Measurements from ENCODE around the gene SEMA6B.

SEMA6B gene

DNA sequence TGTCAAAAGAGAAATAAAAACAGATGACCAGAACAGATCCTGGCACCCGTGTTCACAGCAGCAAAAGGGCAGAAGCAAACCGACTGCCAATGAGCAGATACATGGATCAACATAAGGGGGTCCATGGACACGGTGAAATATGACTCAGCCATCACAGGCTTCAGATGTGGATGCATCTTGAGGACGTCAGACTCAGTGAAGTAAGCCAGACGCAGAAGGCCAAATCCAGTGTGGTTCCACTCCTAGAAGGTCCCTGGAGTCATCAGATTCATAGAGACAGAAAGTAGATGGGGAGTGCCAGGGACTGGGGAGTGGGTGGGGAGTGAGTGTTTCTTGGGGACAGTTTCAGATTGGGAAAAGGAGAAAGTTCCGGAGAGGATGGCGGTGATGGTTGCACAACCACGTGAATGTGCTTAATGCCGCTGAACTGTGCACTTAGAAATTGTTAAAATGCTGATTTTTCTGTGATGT lies 28.8 kb upstream of the SEMA6B start:
- no peak for DNase-seq

DNA sequence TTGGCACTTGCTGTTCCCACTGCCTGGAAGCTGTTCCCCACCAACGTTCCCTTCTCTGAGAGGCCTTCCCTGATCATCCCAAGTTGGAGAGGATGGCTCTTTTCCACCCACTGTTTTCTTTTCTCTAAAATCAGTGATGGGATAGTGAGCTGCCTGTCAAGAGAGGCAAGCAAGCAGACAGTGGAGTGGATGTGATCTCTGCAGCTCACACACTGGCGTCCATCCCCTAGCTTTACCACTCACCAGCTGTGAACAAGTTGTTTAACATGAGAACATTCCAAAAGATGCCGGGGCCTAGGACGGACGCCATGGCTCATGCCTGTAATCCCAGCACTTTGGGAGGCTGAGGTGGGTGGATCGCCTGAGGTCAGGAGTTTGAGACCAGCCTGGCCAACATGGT lies 28.0 kb upstream of the SEMA6B start:
- no peak for DNase-seq

DNA sequence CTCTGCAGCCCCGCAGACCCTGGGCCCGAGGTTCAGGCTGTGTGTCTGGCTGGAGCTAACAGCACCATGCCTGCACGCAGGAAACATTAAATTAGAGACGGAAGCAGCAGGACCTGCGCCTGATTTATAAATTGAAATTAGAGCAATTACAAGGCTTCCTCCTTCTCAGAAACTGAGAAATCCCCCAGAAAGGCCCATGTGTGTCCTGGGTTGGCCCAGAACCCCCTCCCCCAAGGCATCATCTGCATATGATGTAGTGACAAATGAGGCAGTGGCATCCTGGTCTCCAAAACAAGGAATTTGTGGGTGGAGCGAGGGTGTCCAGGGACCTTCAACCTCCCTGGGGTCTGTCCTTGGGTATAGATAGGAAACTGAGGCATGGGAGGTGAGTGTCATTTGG lies 27.2 kb upstream of the SEMA6B start:
- DNase-seq = no peak

DNA sequence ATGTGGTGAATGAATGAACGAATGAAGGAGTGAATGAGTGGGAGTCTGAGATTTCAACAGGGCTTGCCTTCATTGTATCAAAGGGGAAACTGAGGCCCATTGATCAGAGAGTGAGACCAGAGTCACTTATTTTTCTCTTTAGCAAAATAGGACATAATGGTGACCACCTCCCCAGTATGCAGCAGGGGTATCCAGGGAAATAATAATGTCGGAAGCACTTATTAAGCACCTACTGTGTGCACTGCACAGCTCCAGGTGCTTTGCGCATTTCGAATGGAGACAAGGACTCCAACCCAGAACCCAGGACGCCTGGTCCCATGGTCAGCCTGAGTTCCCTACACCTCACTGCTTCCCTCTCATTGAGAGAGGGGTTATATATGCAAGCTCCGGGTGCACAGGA lies 26.8 kb upstream of the SEMA6B start:
- no peak for DNase-seq

DNA sequence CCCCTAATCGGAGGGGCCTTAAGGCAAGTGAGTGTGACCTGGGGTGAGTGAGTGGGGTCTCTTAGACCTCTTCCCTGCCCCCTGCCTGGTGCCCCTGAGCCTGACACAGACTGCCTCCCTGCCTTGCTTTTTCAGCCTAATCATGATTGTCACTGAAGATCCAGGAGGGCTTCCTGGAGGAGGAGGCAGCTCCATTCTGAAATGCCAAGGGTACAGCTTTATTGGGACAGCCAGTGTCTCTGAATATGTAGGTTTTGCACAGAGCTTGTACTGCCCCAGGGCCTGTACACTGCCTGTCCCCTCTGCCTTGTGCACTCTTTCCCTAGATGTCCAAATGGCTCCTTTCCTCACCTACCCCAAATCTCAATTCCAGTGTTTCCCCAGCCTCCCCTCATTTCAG lies 26.1 kb upstream of the SEMA6B start:
- no peak for DNase-seq

DNA sequence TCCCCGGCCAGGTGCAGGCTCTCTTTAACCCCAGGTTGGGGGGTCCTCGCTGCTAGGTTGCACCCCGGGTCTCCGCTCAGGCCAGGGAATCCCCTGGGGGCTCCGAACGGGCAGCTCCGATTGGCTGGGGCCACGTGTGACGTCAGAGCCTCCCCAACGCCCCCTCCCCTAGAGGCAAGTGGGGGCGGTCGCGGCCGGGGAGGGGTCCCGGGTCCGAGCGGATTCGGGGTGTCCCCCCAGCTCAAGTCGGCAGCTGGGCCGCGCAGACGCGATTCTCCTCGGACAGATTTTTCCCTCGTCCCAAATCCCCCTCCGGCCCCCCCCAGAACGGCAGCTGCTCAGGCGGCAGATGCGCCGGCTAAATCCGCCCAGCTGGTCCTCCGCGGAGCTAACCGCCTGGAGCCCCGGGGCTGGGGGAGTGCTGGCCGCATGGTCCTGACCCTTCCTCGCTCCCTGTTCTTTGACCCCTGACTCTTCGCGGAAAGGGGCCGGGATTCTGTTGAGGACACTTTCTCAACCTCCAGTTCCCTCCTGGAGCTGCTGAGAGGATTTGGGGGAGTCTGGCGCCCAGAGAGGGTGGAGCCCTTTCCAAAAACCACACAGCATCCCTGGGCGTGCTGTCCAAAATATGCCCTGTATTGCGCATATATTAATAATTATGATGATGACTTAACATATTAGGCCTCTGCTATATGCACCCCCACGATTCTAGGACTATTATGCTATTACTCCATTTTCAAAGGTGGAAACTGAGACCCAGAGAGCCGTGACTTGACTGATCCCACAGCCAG lies 25.4 kb upstream of the SEMA6B start:
- no peak for DNase-seq

DNA sequence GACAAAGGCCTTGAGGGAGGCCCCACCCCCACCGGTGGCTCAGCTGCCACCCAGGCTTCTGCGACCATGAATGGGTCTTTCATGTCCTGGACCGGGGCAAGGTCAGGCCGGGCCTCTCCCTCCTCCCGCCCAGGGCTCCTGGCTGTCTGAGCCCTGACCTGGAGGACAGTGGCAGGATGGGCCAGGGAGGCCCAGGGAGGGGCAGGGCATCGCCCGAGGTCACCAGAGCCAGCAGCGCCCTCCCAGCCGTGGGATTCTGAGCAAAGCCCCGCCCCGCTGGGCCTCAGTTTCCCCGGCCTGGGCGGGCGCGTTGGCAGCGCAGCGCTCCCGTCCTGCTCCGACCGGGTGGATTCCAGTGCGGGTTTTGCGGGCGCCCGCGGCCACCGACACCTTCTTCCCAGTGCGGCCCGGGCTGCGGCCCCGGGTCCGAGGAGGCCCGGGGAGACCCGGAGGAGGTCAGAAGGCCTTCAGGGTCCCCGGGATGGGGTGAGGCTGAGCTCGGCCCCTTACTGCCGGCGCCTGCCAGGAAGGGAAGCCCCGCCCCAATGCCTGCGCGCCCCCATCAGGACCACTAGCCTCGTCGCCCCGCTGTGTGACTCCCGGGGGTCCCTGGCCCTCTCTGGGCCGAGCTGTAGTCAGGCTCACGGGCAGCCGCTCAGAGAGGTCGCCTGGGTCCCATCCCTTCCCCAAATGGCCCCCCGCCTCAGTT lies 24.6 kb upstream of the SEMA6B start:
- DNase-seq = no peak

DNA sequence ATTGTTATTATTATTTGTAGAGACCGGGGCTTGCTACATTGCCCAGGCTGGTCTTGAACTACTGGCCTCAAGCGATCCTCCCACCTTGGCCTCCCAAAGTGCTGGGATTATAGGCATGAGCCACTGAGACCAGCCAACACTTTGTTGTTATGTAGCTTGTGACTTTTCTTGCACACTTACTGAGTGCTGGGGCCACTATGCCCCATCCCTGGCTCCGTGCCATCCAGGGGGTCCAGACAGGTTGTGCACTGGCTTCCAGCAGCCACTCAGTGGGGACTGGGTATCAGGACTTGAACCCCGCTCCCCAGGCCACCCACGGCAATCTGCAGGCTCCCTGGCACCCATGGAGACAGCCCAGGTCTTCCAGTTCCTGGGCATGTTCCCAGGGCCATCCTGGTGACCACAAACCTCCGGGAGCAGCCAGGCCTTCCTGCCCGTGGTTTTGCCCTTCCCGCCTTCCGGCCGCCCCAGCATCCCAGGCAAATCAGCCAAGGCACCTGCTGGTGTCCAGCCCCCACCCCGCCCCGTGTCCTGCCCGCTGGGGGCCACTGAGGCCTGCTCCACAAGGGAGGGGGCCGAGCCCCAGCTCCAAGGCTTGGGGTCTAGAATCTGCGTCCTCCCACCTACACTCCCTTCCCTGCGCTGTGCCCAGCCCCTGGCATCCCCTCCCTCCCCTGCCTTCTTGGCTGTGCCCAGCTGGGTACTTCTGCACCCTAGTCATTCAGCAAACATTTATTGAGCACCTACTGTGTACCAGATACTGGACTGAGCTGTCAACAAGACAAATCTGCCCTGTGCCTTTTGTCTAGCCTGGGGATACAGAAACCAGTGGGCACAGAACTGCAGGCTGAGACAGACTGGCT lies 23.7 kb upstream of the SEMA6B start:
- no peak for DNase-seq

DNA sequence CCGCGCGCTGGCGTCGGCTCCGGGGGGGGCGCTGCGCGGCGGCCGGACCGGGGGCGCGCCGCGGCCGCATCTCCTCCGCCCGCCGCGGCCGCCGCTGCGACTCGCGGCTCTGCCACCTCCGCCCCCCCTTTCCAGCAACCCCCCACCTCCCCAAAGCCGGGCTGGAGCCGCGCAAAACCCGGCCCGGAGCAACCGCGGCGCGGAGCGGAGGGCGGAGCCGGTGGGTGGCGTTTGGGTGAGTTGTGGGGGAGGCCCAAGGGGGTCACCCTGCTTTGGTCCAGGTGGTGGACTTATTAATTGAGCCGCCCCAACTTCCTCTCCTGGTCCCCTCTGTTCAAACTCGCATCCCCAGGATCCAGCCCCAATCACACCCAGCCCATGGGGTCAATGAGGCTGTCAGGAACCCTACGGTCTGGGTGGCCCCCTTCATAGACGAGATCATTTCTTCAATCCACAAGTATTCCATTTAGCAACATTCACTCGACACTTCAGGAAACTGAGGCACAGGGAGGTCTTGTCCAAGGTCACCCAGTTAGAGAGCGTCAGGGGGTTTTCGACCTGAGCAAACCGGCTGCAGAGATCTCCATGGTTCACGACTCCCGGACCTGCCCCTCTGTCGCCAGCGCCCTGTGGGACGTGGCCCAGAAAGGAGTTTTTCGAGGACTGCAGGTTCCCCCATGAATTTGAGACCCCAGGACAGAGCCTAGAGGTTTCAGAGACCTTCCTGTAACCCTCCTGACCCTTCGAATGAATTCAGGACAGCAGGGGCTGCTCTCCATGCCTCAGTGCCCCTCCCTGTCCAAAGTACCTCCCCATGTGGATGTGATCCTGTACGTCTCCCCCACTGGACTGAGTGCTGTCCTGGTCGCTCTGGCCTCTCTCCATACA lies 22.4 kb upstream of the SEMA6B start:
- no peak for DNase-seq

DNA sequence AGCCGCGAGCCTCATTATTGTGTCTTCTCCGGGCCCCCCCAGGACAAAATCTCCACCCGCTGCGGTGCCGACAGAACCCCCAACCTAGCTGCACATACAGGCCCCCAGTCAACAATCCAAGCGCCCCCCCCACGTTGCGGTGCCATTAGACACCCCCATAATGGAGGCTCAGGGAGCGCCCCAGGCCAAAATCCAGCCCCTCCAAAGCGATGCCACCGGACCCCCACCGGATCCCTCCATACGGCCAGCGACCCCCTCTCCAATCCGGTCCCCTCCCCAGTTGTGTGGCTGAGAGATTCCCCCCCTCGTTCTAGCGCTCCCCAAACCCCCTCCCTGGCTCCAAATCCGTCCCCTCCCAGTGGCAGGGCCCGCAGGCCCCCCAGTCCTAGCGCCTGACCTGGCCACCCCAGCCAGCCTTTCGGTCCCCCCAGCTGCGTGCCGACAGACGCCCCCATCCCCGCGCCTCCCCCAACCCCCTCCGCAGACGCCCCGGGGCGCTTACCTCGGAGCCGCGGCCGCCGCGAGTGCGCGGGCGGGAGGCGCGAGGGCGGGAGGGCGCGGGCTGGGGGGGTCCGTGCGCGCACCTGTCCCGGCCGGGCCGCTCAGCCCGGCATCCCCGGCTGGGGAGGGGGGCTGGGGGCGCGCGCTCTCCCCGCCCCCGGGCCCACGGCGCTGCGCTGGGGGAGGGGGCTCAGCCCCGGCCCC lies 21.6 kb upstream of the SEMA6B start:
- DNase-seq = no peak

DNA sequence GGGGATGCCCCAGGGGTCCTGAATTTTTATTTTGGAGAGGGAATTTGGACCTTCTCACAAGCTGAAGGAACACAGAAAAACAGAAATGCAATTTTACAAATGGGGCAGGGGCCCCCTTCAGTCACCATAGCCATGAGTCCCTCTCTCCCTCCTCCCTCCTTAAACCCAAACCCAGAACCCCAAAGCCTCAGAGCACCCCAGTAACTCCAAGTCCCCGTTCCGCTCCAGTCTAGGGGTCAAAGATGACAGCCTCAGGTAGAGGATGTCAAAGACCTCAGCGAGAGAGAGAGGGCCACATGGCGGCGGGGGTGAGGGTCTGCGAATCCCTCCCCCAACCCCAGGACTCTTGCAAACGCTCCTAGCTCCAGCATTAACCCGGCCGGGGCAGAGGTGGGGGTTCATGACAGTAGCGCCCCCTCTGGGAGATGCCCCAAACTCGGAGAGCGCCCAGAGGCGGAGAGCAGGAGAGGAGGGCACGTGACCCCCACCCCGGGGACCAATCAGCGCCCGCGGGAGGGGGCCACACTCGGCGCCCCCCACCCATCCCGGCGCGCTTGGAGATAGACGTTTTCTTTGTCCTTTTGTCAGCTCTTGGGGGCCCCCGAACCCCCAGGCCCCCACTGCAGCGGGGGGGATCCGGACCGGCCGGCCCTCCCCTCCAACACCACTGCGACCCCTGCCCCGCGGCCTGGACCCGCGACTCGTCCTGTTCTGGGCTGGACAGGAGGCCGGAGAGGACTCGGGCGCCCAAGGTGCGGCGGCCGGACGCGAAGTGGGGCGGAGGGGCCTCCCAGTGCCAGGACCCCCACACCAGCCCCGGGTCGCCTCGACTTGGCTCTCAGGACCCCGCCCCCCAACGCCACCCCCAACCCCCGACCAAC lies 20.8 kb upstream of the SEMA6B start:
- no peak for DNase-seq

DNA sequence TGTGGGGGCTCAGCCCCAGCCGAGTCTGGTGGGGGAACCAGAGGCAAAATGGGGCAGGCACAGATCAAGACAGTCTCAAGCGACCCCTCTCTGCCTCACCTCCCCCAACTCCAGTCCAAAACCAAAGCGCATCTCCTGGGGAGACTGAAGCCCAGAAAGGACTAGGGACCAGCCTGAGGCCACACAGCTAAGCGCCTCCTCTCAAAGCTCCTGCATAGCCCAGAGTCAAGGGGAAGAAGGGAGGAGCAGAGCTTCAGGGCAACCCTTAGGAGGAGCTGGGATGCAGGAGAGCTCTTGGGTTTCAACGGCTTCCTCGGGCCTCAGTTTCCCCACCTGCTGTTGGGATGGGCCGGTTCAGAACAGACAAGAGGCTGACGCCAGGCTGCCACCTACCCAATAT lies 19.9 kb upstream of the SEMA6B start:
- no peak for DNase-seq

DNA sequence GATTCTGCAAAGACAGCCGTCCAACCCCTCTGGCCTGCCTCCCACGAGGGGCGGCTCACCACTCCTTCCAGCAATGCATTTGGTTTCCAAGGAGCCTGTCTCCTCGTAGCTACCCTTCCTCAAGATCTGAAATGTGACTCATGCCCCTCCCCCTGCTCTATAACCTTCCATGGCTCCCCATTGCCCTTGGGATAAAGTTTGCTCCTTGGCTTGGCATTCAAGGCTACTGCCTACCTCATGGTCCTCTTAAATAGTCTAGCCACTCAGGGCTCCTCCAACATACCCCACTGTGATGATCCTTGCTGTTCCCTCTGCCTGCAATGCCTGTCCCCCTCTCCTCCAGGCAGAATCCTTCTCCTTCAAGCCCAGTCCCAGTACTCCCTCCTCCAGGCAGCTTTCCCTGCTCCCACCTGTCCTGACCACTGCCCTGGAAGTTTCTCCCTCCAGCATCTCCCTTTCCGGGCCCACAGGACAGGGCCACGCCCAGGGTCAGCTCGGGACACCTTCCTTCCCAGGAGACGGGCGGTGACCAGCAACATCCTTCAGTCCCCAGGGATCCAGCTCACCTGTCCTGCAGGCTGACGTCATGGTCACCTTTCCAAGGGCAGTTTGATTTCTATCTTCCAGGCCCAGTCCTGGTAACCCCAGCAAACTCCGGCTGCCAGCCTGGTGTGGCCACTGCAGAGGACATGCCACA lies 19.2 kb upstream of the SEMA6B start:
- DNase-seq = no peak

DNA sequence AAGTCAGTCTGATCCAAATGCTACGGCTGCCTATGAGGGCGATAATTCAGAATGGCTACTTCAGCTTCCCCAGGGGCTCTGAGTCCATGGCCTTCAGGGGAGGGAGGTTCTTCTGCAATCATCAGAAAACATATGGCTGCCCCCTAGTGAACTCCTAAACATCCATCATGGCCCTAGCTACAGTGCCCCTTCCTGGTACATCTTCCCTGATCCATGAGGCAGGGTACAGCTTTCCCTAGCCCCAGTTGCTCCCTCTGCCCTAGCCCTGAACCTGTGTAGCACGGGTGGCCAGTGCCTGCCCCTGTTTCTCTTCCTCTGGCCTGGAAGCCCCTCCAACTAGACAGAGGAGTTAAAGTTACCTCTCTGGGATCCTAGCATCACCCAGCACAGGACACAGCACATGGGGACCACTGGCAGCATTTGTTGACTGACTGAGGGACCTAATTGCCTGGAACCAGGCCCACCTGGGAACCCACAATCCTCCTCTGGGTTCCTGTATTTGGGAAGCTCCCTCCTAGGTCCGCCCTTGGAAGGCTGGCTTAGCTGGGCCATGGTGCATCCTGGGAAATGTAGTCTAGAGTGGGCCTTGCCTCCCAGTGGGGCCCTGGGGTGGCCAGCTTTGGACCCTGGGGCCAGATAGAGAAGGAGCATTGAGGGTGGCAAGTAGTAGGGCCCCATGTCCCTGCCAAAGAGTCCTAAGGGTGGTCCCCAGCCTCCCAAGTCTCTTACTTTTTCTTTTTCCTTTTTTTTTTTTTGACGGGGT lies 17.7 kb upstream of the SEMA6B start:
- no peak for DNase-seq

DNA sequence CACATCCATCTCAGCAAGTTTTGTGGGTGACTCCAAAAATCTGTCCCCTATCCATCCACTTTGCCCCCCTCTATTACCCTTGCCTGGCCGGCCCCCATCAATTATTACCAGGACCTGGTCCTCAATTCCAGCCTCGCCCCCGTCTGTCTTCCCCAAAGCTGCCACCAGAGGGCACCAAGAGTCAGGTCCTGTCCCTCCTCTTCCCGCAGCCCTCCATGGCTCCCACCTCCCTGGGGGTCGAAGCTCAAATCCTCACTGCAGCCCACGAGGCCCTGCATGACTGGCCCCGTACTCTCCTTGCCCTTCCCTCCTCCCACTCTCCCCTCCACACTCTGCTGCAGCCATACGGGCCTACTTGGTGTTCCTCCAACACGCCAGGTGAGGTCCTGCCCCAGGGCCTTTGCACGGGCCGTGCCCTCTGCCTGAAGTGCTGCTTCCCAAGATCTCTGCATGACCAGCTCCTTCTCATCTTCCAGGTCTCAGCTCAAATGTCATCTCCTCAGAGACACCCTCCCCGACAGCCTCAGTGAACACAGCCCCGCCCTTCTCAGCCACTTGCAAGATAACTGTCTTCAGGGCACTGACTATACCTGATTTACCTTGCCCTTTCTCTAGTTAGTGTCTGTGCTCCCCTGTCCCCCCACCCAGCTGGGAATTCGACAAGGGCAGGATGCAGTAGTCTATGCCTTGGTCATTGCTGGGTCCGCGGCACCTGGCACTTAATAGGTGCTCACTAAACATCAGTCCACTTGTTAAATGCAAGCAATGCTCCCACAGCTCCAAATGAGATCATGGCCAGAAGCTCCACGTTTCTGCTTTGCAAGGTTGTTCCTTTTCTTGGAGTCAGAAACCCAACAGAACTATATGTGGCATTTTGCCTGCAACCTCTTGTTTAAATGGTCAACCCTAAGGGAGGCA lies 16.8 kb upstream of the SEMA6B start:
- no peak for DNase-seq

DNA sequence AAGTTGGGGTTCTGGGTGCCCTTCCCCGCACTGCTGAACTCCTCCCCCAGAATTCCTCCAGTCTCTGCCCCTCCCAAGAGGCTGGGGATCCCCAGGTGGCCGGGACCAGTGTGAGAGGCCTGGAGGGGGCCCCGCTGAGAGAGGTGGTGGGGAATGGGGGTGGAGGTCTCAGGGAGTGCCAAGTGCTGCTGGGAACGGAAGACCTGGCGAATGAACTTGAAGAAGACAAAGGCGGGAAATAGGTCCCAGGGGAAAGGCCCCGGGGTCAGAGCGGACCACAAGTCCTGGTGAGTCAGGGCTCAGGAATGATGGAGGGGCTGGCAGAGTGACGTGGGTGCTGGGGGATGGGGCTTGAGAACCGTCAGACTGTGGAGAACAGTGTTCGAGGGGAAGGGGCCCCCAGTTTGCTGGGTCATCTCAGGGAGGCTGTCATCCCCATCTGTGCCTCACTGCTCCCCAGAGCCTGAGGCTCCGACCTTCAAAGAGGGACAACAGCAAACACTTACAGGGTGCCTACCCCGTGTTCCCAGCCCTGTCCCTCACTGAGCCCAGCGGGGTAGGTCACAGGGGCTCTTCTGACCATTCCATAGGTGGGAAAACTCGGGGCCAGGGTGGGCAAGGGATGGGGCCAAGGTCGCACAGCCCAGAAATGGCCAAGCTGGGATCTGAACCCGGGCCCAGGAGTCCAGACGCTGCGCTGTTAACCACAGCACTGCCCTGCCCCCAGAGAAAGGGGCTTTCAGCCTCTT lies 16.0 kb upstream of the SEMA6B start:
- DNase-seq = no peak

DNA sequence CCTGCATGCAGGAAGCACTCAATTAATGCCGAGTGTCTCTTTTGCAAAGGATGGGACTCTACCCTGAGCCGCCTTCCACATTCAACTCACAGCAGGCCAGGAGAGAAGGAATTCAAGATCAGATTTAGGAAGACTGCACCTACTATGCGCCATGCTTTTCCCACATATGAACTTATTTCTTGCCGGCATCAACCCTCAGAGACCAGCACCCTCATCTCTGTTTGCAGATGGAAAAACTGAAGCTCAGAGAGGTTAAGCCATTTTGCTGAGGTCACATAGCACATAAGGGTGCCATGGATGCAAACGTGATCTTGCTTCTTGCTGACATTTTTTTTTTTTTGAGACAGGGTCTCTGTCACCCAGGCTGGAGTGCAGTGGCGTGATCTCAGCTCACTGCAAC lies 14.2 kb upstream of the SEMA6B start:
- DNase-seq = no peak

Data from NCI-H1417 treated with DMSO at 0.1 percent for 48 hours (cell line).